HCT116 (cell line): ENCODE measurements around the gene ZBTB5. TPM values are rescaled to one million over a fixed set of nuclear protein-coding genes. Genes with fewer than 3 reads are reported as not detected.
"Not testable (repeated sequence)": the region's sequence is repeated elsewhere in the genome, so short reads cannot be mapped to it uniquely, and the experiment has no call there.

Experiments used
- ATAC-seq: fragments of 200-7000 bp; cut with Tn5 transposase; 2 replicates; pipeline ENCODE4 v1.9.1; 2020; ENCODE audit warnings: mild to moderate bottlenecking, moderate library complexity
- BruUV-seq: library from RNA; stranded (reverse); fragments of 400-500 nt; replicated peaks from 2 replicates; lab custom pipeline; 2021; lab: Mats Ljungman, UMichigan
- CTCF ChIA-PET: fragments of 300-600 bp; sonication (Branson Sonifier 250); formaldehyde crosslinking; loops from one replicate; lab custom pipeline; 2021; ENCODE audit warnings: antibody characterized with exemption; lab: Charles Lee
- POLR2A ChIA-PET: fragments of 300-600, 350-600 bp; sonication (Branson Sonifier 250); formaldehyde crosslinking; loops from one replicate; lab custom pipeline; 2021; ENCODE audit warnings: antibody characterized with exemption; lab: Charles Lee
- RAD21 ChIA-PET, 2 experiments: fragments of 300-600 bp; sonication (Branson Sonifier 250); formaldehyde crosslinking; loops; one replicate each; lab custom pipeline; 2023; ENCODE audit warnings: low total read pairs in 2 of 2; ENCODE audit not compliant: uncharacterized antibody in 2 of 2, unreplicated experiment in 2 of 2, low non-redundant PET in 1 of 2; lab: Charles Lee
- DNase-seq: peaks from one replicate; pipeline ENCODE4 v3.0.0-alpha.2; 2010; ENCODE audit warnings: low read depth, low spot score
- H2AFZ ChIP-seq: fragments of 200-600 bp; shearing (Covaris generic), sonication (generic); 2 replicates; pipeline ENCODE4 v1.6.1; 2017; ENCODE audit warnings: low read depth, mixed run types, mixed read lengths, antibody characterized with exemption, low read length; ENCODE audit not compliant: poor library complexity, severe bottlenecking
- H3K27ac ChIP-seq: 2 replicates; pipeline ENCODE4 v1.5.1; 2012; ENCODE audit warnings: low read depth, low read length
- H3K27me3 ChIP-seq: fragments of 200-600 bp; sonication (generic); 2 replicates; pipeline ENCODE4 v1.6.1; 2016; ENCODE audit warnings: mixed run types, low read length, mixed read lengths; ENCODE audit not compliant: insufficient read depth
- H3K36me3 ChIP-seq, 2 experiments: fragments of 200-500 bp in 1 of 2; fragments of 200-600 bp in 1 of 2; sonication (Bioruptor generic) in 1 of 2; sonication (generic) in 1 of 2; 2 replicates each; pipeline versions ENCODE4 v1.5.1 to v1.6.1; 2014 to 2016; ENCODE audit warnings: low read length in 2 of 2, inconsistent platforms in 1 of 2, mixed read lengths in 1 of 2, mixed run types in 1 of 2; ENCODE audit not compliant: insufficient read depth in 2 of 2, control insufficient read depth in 1 of 2
- H3K4me1 ChIP-seq, 2 experiments: fragments of 200-600 bp in 1 of 2; sonication (generic) in 1 of 2; 2 replicates each; pipeline versions ENCODE4 v1.5.1 to v1.6.1; 2012 to 2017; ENCODE audit warnings: low read length in 2 of 2, inconsistent platforms in 1 of 2, mild to moderate bottlenecking in 1 of 2, mixed read lengths in 1 of 2, mixed run types in 1 of 2, moderate library complexity in 1 of 2; ENCODE audit not compliant: insufficient read depth in 2 of 2, control insufficient read depth in 1 of 2
- H3K4me2 ChIP-seq: fragments of 200-600 bp; sonication (generic); 2 replicates; pipeline ENCODE4 v1.6.1; 2017; ENCODE audit warnings: mixed run types, low read length, mixed read lengths
- H3K4me3 ChIP-seq, 2 experiments: fragments of 200-600 bp in 1 of 2; sonication (generic) in 1 of 2; replicated peaks in 1 of 2; 2 replicates each; pipeline ENCODE4 v1.5.1; 2011 to 2016; ENCODE audit warnings: low read length in 2 of 2, control low read depth in 1 of 2, low read depth in 1 of 2, mild to moderate bottlenecking in 1 of 2, mixed read lengths in 1 of 2, mixed run types in 1 of 2
- H3K79me2 ChIP-seq: fragments of 200-600 bp; sonication (generic); 2 replicates; pipeline ENCODE4 v1.6.1; 2017; ENCODE audit warnings: mild to moderate bottlenecking, mixed run types, low read length, moderate library complexity, mixed read lengths; ENCODE audit not compliant: insufficient read depth
- H3K9ac ChIP-seq: fragments of 200-600 bp; sonication (generic); 2 replicates; pipeline ENCODE4 v1.6.1; 2016; ENCODE audit warnings: low read length, mixed read lengths
- H3K9me2 ChIP-seq: fragments of 200-600 bp; sonication (generic), shearing (Covaris generic); 2 replicates; pipeline ENCODE4 v1.6.1; 2017; ENCODE audit warnings: mixed run types, mild to moderate bottlenecking, moderate library complexity; ENCODE audit not compliant: insufficient read depth
- H3K9me3 ChIP-seq, 2 experiments: fragments of 200-500 bp in 1 of 2; fragments of 200-600 bp in 1 of 2; sonication (Bioruptor generic) in 1 of 2; sonication (generic) in 1 of 2; 2 replicates each; pipeline ENCODE4 v1.6.1; 2014 to 2017; ENCODE audit warnings: low read length in 2 of 2, mixed read lengths in 2 of 2, inconsistent platforms in 1 of 2, low read depth in 1 of 2, mild to moderate bottlenecking in 1 of 2, mixed run types in 1 of 2, moderate library complexity in 1 of 2; ENCODE audit not compliant: control insufficient read depth in 1 of 2, insufficient read depth in 1 of 2
- H4K20me1 ChIP-seq: fragments of 200-600 bp; sonication (generic), shearing (Covaris generic); 2 replicates; pipeline ENCODE4 v1.6.1; 2017; ENCODE audit warnings: mixed run types, mild to moderate bottlenecking, moderate library complexity; ENCODE audit not compliant: insufficient read depth
- ATF3 ChIP-seq: IDR thresholded peaks from 2 replicates; pipeline ENCODE4 v1.6.1; 2012
- EGR1 ChIP-seq: IDR thresholded peaks from 2 replicates; pipeline ENCODE4 v1.6.1; 2012; ENCODE audit warnings: low read depth
- EZH2phosphoT487 ChIP-seq: fragments of 200-600 bp; IDR thresholded peaks from 2 replicates; pipeline ENCODE4 v1.6.1; 2018; ENCODE audit warnings: antibody characterized with exemption, borderline replicate concordance
- JUND ChIP-seq: IDR thresholded peaks from 2 replicates; pipeline ENCODE4 v1.6.1; 2012
- POLR2A ChIP-seq: IDR thresholded peaks from 2 replicates; pipeline ENCODE4 v1.7.0; 2011; ENCODE audit warnings: borderline replicate concordance; ENCODE audit not compliant: insufficient read depth, insufficient read length; ENCODE audit errors: extremely low read depth
- POLR2AphosphoS5 ChIP-seq: IDR thresholded peaks from 2 replicates; pipeline ENCODE4 v1.6.1; 2011; ENCODE audit warnings: mild to moderate bottlenecking, low read depth, low read length, moderate library complexity
- RAD21 ChIP-seq: IDR thresholded peaks from 2 replicates; pipeline ENCODE4 v1.6.1; 2012; ENCODE audit warnings: low read depth, mild to moderate bottlenecking
- SP1 ChIP-seq: IDR thresholded peaks from 2 replicates; pipeline ENCODE4 v1.6.1; 2012; ENCODE audit warnings: low read depth
- SRF ChIP-seq: IDR thresholded peaks from 2 replicates; pipeline ENCODE4 v1.6.1; 2012; ENCODE audit warnings: low read depth
- TCF7L2 ChIP-seq: IDR thresholded peaks from 2 replicates; pipeline ENCODE4 v1.7.0; 2011; ENCODE audit warnings: borderline replicate concordance, inconsistent platforms; ENCODE audit not compliant: insufficient read depth, insufficient read length; ENCODE audit errors: extremely low read depth
- intact Hi-C: fragments of 100-400 bp; cut with micrococcal nuclease; formaldehyde crosslinking; loops from 2 replicates; pipeline ENCODE4 v1.10.0; 2022
- total RNA-seq: library from RNA; stranded (reverse); gene quantifications from one replicate; pipeline ENCODE4 v1.2.1, GENCODE V29; 2021; ENCODE audit not compliant: unreplicated experiment
- TF ChIP-seq, protein P1 (sequence below): IDR thresholded peaks from 2 replicates; pipeline ENCODE4 v1.6.1; 2012; ENCODE audit warnings: low read depth
- TF ChIP-seq, protein P2 (sequence below): IDR thresholded peaks from 2 replicates; pipeline ENCODE4 v1.6.1; 2011; ENCODE audit warnings: mild to moderate bottlenecking, low read length, moderate library complexity; ENCODE audit not compliant: insufficient replicate concordance; ENCODE audit errors: extremely low read depth

The ZBTB5 gene
- total RNA-seq, 1 experiment from 2014 or later: 22.3 TPM

GRCh38 chr9:37473982-37474381 is 8.7 kb upstream of the ZBTB5 start:
- POLR2A ChIA-PET, BruUV-seq, H3K36me3 ChIP-seq, H2AFZ ChIP-seq, H4K20me1 ChIP-seq, DNase-seq, ATAC-seq, H3K9ac ChIP-seq, H3K9me3 ChIP-seq, RAD21 ChIA-PET, H3K27me3 ChIP-seq, H3K4me3 ChIP-seq, H3K4me2 ChIP-seq, H3K79me2 ChIP-seq, intact Hi-C loops, CTCF ChIA-PET, H3K9me2 ChIP-seq: not testable (repeated sequence)
- peak overlapping the region; percentile 97 for H3K27ac ChIP-seq
- H3K4me1 ChIP-seq: peaks cover 48 to 74% of the 10 kb centered on the region in 2 experiments

DNA sequence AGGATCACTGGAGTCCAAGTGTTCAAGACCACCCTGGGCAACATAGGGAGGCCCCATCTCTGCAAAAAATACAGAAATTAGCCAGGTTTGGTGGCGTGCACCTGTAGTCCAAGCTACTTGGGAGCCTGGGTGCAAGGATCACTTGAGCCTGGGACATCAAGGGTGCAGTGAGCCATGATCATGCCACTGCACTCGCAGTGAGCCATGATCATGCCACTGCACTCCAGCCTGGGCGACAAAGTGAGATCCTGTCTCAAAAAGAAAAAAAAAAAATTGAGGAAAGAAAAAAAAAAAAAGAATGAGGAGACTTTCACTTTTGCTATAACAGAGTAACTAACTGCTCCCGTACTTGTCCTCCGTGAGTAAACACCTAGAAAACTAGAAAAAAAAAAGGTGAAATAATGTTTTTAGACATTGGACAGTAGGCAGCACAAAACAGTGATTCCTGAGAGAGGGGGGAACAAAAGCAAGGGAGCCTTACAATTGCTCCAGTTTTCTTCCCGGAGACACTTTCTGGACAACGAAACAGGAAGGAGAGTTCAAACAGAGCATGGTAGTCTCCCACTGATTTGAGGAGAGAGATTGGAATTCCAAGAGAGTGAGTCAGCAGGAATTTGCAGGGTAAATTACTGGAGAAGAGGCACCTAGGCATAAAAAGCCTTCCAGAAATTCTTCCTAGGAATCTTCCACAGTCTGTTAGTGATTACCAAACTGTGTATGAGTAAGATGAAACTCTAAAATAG is 6.9 kb upstream of the ZBTB5 start:
- Histone ChIP-seq H3K27me3 (no peaks in the 10 kb centered on the region), H3K9me3 (peaks cover 5 to 8% of the 10 kb centered on the region in 2 experiments; a peak in 1 of 4 replicates), H3K4me3 (peak overlapping the region; percentile 31 to 40), H2AFZ (no peak overlapping the region), H3K4me2 (peak overlapping the region; percentile 70), H3K79me2 (peaks cover 13% of the 10 kb centered on the region), H3K9me2 (no peaks in the 10 kb centered on the region), H3K27ac (peak overlapping the region; percentile 97), H3K4me1 (peaks cover 32 to 66% of the 10 kb centered on the region in 2 experiments), H3K36me3 (no peaks in the 10 kb centered on the region), H3K9ac (peak overlapping the region; percentile 66), H4K20me1 (no peaks in the 10 kb centered on the region)
- DNase-seq (peak; percentile 95), ATAC-seq (peak; percentile 71)
- ChIA-PET RAD21 (no interaction called here), CTCF (no interaction called here), POLR2A (interaction anchor here (1.1 kb wide), 1 partner anchor 10 kb away, joined by 3 read pairs; no protein-coding TSS in a partner anchor)
- TSS peak; percentile 29 for BruUV-seq
- TF ChIP-seq JUND: no peak
- peak; percentile 59; the same call in 1 of the 2 replicates for TF ChIP-seq POLR2AphosphoS5
- TF ChIP-seq SRF: no peak
- TF ChIP-seq TCF7L2: peak; percentile 78
- no peak for TF ChIP-seq RAD21
- no peak for TF ChIP-seq ATF3
- no peak for TF ChIP-seq EZH2phosphoT487
- TF ChIP-seq, protein P1, sequence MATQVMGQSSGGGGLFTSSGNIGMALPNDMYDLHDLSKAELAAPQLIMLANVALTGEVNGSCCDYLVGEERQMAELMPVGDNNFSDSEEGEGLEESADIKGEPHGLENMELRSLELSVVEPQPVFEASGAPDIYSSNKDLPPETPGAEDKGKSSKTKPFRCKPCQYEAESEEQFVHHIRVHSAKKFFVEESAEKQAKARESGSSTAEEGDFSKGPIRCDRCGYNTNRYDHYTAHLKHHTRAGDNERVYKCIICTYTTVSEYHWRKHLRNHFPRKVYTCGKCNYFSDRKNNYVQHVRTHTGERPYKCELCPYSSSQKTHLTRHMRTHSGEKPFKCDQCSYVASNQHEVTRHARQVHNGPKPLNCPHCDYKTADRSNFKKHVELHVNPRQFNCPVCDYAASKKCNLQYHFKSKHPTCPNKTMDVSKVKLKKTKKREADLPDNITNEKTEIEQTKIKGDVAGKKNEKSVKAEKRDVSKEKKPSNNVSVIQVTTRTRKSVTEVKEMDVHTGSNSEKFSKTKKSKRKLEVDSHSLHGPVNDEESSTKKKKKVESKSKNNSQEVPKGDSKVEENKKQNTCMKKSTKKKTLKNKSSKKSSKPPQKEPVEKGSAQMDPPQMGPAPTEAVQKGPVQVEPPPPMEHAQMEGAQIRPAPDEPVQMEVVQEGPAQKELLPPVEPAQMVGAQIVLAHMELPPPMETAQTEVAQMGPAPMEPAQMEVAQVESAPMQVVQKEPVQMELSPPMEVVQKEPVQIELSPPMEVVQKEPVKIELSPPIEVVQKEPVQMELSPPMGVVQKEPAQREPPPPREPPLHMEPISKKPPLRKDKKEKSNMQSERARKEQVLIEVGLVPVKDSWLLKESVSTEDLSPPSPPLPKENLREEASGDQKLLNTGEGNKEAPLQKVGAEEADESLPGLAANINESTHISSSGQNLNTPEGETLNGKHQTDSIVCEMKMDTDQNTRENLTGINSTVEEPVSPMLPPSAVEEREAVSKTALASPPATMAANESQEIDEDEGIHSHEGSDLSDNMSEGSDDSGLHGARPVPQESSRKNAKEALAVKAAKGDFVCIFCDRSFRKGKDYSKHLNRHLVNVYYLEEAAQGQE: no peak
- no peak for TF ChIP-seq EGR1
- TF ChIP-seq, protein P2, sequence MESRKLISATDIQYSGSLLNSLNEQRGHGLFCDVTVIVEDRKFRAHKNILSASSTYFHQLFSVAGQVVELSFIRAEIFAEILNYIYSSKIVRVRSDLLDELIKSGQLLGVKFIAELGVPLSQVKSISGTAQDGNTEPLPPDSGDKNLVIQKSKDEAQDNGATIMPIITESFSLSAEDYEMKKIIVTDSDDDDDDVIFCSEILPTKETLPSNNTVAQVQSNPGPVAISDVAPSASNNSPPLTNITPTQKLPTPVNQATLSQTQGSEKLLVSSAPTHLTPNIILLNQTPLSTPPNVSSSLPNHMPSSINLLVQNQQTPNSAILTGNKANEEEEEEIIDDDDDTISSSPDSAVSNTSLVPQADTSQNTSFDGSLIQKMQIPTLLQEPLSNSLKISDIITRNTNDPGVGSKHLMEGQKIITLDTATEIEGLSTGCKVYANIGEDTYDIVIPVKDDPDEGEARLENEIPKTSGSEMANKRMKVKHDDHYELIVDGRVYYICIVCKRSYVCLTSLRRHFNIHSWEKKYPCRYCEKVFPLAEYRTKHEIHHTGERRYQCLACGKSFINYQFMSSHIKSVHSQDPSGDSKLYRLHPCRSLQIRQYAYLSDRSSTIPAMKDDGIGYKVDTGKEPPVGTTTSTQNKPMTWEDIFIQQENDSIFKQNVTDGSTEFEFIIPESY: peak; percentile 22
- no peak for TF ChIP-seq POLR2A
- TF ChIP-seq SP1: no peak
- intact Hi-C loops: no loop called here
